Measurements from ENCODE around the gene PCSK5.

DNA sequence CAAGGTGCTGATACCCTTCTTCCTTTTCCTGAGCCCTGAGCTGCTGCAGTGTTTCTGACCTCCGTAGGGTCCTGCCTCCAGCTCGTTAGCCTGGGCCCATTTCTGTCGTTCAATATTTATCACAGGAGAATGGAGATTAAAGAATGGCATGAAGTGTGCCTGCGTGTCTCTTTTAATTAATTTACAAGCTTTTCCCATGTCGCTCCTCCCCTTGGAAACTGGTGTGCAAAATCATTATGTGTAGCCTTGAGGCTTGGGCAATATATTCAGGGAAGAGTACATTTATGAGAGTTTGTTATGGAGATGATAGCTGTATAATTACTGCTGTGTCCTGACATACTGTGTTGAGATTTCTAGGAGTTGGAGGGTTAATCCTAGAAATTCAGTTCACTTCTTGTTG lies 99.7 kb downstream of the PCSK5 start:
- TF ChIP-seq, protein P1, sequence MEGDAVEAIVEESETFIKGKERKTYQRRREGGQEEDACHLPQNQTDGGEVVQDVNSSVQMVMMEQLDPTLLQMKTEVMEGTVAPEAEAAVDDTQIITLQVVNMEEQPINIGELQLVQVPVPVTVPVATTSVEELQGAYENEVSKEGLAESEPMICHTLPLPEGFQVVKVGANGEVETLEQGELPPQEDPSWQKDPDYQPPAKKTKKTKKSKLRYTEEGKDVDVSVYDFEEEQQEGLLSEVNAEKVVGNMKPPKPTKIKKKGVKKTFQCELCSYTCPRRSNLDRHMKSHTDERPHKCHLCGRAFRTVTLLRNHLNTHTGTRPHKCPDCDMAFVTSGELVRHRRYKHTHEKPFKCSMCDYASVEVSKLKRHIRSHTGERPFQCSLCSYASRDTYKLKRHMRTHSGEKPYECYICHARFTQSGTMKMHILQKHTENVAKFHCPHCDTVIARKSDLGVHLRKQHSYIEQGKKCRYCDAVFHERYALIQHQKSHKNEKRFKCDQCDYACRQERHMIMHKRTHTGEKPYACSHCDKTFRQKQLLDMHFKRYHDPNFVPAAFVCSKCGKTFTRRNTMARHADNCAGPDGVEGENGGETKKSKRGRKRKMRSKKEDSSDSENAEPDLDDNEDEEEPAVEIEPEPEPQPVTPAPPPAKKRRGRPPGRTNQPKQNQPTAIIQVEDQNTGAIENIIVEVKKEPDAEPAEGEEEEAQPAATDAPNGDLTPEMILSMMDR (optimal IDR thresholded peaks at IDR 0.05 in 1 of 3, IDR thresholded peaks at IDR 0.05 in 1 of 3, conservative IDR thresholded peaks at IDR 0.05 in 1 of 3; ENCODE audit: extremely low read depth in 1 of 3, insufficient read depth in 2 of 3, low read length in 3 of 3): no peak
- no peak for TF ChIP-seq EZH2 (IDR thresholded peaks at IDR 0.05; ENCODE audit: low read length)
